Activated CD4-positive, alpha-beta T cell treated with anti-CD3 and anti-CD28 coated beads, Interleukin-2, amount 50 U/mL, for 4 hours (primary cell): ENCODE data around the gene CA11.
A peak's percentile ranks its signal among the peaks of the same experiment; 100 is the strongest.
"Not testable (repeated sequence)": the region's sequence is repeated elsewhere in the genome, so short reads cannot be mapped to it uniquely, and the experiment has no call there.

Experiments used
- DNase-seq, 2 experiments: peaks; one replicate each; pipeline ENCODE4 v3.0.0-alpha.2; 2020

CA11 gene

DNA sequence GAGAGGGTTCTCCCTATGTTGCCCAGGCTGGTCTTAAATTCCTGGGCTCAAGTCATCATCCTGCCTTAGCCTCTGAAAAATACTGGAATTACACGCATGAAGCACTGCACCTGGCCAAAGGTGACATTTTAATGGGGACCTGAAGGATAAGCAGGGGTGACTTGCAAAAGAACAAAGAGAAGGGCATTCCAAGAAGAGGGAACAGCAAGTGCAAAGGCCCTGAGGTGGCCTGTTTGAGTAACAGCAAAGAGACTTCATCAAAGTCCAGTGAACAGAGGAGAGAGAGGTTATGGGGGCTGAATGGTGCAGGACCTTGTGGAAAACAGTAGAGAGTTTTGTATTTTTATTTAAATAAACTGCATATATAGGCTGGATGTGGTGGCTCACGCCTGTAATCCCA is 4.1 kb downstream of the CA11 start:
- DNase-seq, result no peak

DNA sequence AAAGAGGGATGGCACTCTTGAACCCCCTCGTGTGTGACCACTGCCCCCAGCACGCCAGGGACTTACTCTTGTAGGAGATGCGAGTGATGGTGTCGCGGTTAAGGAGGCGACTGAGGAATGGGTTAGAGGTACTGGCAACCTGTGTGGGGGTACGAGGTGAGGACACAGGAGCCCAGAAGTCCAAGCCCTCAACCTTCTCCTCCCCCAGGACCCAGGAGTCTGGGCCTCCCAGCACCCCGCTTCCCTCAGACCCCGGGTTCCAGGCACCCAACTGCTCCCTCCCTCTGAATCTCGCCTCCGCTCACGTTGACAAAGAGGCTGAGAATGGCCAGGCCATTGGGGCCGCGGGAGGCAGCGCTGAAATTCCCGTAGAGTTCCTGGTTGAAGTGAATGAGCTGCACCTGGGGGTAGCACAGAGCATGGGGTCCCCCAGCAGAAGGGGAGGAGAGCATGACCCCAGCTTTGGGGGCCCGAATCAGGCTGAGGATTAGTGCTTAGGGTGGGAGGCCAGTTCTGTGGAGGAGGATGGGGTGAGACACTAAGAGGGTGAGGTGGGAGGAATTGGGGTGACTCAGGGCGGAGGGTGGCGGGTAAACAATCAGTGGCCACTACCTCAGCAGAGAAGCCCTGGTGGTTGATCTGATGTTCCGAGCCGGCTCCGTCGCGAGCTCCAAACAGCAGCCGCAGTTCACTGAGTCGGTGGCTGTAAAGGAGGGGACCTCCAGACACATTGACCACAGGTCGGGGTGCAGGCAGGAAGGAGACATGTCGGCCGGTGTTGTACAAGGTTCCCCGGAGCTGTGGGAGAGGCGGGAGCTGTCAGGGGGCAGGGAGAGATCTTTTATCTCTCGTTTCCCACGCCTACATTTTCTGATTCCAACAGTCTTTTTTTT is 6.3 kb downstream of the CA11 start:
- DNase-seq, result no peak

DNA sequence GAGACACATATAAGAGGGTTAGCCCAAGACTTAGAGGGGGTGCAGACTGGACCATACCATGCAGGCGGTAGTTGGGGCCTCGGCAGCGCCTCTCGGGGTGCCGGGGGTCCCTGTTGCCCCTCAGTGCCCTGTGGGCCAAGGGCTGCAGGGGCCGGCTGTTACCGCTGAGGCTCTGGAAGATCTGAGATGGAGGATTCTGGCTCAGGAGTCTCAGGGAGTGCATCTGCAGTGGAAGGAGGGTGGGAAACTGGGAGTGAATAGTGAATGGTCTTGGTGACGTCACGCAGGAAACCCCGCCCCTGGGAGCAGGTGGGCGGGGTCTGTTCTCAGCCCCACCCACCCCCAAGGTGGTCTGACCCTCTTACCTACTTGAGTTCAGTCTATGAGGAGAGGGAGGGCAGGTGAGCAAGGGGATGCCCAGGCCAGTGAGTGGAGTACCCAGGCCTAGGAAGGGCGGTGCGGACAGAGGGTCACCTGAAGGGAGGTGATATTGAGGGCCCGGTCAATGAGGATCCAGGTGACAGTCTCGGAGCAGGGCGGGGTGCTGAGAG is 7.1 kb downstream of the CA11 start:
- no peak for DNase-seq

DNA sequence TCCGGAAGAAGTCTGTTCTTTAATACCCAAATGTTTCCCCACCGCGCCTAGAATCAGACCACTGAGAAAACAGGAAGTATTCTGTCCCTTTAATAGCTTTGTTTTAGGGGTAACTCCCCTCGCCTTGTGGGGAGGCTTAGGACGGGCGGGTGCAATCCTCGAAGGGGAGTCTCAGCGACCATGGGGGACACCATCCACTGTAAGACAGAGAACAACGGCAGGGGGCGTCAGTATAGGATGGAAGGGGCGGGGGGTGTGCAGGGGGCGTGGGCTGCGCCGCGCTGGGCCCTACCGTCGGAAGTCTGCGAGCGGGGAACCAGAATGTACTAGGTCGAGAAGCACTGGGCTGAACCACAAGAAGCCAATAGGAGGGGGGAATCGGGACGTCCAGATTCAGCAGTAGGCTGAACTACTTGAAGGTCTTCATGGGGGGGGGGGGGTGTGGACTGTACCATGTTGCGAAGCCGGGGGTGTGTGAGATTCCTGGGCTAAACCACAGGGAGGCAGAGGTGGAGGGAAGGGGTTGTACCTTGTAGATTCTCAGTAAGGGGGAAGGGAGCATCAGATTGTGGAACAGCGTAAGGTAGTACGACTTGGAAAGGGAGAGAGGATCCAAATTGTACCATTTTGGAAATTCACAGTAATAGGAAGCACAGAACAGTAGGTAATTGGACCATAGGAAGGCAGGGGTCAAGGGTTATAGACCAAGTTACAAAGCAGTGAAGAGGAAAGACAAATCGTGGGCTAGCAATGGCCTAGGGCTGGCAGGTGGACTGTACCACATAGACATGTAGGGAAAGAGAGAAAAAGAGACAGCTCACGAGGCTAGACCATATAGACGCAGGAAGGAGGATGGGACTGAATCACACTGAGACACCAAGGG is 7.8 kb downstream of the CA11 start:
- peak; percentile 75 to 81 for DNase-seq

DNA sequence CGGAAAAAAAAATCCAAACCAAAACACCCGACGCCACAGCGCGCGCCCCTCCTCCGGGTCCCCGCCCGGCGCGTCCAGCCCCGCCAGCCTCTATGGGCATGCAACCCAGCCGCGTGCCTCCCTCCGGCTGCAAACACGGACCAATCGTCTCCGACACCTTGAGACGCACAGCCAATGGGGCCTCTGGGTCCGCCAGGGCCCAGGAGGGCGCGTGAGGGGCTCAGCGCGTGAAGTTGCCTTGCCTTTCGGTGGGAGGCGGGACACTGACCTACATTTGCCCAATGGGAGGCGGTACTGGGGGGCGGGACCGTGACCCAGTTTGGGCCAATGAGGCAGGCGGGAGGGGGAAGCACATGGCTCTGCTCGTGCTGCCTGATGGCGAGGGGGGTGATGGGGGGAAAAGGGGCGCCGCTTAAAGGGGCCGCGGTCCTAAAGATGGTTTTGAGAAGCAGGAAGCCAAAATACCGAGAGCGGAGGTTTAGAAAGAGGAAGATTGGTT is 8.5 kb downstream of the CA11 start:
- peak; percentile 100 for DNase-seq

DNA sequence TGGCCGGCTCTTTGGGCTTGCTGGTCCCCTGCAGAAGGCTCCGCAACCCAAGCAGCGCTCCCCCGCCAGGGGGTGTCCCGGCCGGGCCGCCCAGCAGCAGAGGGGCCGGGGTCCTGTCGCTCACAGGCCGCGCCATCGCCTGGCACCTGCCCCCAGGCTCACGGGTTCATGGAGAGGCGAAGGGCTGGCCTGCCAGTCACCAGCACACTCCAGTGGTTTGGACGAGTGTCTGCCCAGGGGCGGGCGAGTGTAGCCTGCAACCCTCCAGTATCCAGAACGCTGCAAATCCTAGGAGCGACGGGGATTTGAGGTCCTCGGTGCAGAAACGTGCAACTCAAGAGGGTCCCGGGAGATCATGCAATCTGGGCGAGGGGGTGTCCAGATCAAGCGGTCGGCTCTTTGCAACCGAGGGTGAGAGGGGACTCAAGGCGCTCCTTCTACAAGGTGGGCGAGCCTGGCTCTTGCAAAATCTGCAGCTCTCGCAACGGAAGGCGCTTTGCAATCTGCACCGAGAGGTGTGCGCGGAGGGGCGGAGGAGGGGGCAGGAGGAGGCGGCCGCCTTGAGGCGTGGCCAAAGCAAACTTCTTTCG is 9.0 kb downstream of the CA11 start, which contains the start of gene DBP:
TSS of gene DBP (minus strand) at position 521 of the 590 bp plus-strand sequence. CDS start at position 136, 385 bp downstream.
- no peak for DNase-seq

DNA sequence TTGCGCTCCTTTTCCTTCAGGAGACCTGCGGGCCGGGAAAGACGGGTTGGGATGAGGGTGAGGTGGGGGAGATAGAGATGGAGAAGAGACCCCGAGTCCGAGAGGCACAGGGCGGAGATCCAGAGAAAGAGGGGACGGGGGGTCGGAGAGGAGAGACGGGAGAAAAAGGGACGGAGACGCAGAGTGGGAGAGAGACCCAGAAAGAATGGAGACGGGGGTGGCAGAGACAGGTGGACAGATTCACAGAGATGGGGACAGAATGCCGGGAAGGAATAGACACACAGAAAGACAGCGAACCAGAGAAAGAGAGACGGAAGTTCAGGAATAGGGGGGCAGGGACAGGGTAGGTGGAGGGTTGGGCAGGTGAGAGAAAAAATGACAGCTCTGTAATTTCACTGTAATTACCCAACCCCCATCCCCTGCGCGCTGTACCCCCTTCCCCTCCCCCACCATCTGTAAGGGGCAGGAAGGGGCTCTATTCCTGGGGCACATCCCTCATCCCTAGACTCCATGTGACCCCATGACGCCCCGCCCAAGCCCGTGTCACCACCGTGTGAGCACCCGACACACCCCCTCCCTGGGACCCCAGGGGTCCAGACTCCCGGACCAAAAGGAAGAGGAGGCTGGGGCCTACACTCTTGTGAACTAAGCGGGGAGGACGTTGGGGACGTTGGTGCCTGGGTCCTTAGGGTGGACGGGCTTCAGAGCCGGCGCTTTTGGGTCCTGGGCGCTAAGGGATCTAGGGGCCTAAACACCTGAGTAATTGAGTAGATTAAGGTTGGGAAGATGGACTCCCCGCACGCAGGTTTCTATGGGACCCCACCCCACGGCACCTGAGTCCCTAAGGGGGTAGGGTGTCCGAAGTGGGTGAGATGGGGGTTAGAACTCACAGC is 9.8 kb downstream of the CA11 start:
- no peak for DNase-seq

DNA sequence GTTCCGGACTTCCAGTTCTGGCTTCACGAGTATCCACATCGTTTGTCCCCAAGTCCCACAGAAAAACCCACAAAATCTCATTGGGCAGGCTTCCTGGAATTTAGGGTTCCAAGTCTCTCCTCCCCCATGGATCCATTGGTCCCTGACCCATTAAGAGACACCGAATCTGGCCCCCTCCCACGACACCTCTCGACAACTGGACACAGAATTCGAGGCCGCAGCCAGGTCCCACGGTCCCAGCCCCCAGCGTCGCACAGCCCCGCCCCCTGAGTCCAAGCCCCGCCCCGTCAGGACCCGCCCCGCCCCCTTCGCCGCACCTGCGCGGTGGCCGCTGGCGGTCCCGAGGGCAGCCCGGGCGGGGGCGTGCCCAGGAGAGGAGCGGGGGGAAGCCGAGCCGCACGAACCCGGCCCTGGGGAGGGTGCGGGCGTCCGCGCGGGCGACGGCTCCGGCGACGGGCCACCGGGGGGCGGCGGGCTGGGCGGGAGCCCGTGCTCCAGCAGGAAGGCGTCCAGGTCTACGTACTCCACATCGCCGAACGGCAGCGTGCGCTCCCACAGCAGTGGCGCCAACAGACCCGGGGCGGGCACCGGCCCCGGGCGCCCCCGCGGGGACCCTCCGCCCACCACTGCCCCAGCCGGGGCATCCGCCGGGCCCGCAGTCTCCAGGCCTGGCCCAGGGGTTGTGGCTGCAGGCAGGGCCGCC is 10.6 kb downstream of the CA11 start:
- DNase-seq, result peak; percentile 57 to 66

DNA sequence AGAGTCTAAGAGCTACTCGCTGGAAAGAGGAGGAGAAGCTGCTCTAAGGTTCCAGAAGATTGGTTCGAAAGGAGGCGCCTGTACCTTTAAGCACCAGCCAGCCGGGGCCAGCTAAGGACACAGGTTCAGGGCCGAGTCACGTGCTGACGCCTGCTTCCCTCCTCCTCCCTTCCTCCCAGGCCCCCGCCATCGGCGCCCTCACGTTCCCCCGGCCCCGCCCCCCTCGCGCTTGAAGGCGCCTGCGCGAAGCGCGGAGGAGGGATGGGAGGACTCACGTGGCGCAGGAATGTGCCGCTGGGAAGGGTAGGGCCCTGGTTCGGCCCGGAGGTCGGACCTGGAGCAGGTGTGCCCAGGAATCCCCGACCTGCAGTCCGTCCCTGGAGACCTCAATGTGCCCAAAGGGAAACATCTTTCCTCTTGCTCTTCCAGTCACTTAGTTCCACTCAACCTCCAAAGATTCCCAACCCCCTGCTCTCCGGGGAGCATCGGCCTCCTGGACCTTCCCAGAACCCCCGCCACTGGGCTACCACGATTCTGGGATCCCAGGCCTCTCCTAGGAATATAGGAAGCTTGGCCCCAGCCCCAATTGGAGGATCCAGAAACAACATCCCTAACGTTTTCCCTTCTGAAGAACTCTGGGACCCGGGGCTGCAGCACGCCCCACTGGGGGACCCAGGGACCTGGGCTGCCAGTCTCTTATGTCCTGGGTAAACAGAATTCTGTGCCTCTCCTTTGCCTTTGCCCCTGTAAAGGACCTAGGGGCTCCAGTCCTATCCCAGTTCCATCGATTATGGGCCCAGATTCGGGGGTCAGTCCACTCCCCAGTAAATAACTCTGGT is 11.3 kb downstream of the CA11 start:
- DNase-seq, result peak; percentile 86 to 89

DNA sequence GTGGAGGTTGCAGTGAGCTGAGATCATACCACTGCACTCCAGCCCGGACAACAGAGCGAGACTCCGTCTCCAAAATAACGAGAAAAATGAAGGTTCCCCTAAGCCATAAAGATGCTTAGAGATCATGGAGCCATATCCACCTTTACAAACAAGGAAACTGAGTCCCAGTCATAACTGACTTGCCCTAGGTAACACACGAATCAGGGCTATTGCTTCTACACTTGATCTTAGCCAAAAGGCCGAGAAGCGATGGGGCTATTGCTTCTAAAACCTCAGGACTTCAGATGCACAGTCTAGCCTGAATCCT is 12.0 kb downstream of the CA11 start:
- no peak for DNase-seq

DNA sequence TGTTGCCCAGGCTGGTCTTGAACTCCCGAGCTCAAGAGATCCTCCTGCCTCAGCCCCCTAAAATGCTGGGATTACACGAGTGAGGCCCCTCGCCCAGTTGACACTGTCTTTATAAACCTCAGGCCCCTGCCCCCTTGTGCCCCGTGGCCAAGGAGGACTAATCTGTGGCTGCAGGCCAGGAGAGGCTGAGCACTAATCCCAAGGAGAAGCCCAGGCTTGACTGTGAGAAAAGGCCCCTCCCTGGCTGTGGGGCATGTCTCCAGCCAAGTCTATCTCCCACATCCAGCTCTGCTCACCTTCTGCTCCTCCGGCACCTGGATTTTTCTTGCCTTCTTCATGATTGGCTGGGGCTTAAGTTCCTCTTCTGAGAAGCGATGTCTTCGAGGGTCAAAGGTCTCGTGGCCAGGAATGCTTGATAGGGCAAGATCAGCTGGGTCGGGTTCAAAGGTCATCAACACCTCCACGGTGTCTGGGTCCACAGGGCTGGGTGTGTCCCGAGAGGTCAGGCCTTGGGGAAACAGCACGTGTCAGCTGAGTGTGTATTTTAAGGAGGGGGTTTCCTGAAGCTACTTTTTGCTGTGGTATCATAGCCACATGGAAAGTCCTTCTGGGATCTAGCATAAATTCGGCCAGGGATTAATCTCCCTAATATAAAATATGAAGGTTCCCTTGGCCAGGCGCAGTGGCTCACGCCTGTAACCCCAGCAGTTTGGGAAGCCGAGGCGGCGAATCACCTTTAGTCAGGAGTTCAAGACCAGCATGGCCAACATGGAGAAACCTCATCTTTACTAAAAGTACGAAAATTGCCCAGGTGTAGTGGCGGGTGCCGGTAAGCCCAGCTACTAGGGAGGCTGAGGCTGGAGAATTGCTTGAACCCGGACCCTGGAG is 12.6 kb downstream of the CA11 start:
- DNase-seq, result no peak

DNA sequence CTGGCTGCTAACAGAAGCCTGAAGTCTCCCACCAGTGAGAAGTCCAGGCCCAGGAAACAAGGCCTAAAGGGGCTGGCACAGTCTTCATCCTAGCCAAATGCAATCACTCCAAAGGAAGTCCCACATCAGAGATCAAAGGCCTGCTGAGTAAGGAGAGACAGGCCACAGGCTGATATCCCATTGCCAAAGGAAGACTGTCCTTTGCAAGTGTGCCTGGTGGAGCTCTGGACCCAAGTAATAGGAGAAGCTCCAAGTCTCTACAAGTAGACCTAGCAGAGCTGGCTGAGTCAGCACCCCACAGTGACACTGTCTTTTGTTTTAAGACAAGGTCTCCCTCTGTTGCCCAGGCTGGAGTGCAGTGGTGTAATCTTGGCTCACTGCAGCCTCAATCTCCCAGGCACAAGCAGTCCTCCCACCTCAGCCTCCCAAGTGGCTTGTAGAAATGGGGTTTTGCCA is 13.3 kb downstream of the CA11 start:
- DNase-seq, result no peak

DNA sequence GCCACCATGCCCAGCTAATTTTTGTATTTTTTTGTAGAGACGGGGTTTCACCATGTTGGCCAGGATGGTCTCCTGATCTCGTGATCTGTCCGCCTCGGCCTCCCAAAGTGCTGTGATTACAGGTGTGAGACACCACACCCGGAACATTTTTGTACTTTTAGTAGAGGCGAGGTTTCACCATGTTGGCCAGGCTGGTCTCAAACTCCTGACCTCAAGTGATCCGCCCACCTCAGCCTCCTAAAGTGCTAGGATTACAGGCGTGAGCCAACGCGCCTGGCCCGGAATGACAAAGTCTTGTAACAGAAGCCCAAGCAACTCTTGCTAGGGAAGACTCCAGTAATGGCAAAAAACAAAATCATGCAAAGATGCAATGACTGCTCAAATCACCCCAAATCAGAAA is 13.7 kb downstream of the CA11 start:
- not testable (repeated sequence) for DNase-seq

DNA sequence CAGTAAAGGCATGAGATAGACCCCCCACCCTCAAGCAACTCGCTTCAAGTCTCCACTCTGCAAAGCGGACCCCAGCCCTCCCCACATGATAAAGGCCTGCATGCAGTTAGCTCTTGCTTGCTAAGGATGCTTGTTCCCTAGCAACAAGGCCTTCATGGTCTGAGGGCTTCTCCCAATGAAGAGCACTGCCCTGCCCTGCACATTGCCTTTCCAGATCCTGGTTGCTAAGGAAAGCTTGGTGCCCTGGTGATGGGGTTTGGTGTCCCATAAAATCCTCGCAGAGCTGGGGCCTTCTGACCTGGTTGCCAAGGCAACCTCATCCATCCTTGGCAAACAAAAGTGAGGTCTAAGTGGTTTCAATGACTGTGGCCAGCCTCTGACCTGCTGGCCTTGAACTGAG is 14.8 kb downstream of the CA11 start:
- DNase-seq, result no peak

DNA sequence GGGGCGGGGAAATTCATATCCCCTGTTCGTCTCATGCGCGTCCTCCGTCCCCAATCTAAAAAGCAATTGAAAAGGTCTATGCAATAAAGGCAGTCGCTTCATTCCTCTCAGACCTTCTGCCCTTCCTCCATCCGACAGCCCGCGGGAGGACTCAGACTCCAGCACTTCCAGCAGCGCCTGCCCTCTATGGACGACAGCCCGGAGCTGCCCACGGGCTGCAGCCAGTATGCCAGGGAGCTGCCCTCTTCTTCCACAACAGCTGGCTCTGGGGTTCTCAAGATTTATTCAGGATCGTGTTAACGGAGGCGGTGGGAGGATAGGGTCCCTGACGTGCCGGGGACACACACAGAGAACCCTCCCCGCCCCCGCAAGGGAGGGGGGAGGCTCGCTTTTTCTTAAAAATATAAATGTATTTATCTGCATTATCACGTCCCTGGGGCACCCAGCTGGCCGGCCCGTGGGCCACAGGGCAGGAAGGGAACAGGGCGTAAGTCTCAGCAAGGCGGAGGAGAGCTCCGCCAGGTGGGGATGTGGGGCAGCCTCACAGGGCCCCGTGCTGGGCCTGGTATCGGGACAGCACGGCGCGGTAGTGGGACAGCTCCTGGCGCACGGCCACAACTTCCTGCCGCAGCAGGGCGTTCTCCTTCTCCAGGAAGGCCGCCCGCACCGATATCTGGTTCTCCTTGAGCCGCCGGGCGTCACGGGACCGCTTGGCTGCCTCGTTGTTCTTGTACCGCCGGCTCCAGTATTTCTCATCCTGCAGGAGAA is 15.5 kb downstream of the CA11 start:
- no peak for DNase-seq

DNA sequence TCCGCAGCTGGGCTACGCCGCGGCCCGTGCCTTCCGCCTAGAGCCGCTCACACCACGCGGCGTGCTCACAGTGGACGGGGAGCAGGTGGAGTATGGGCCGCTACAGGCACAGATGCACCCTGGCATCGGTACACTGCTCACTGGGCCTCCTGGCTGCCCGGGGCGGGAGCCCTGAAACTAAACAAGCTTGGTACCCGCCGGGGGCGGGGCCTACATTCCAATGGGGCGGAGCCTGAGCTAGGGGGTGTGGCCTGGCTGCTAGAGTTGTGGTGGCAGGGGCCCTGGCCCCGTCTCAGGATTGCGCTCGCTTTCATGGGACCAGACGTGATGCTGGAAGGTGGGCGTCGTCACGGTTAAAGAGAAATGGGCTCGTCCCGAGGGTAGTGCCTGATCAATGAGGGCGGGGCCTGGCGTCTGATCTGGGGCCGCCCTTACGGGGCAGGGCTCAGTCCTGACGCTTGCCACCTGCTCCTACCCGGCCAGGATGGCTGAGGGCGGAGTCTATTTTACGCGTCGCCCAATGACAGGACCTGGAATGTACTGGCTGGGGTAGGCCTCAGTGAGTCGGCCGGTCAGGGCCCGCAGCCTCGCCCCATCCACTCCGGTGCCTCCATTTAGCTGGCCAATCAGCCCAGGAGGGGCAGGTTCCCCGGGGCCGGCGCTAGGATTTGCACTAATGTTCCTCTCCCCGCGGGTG is 16.2 kb downstream of the CA11 start:
- DNase-seq, result no peak

DNA sequence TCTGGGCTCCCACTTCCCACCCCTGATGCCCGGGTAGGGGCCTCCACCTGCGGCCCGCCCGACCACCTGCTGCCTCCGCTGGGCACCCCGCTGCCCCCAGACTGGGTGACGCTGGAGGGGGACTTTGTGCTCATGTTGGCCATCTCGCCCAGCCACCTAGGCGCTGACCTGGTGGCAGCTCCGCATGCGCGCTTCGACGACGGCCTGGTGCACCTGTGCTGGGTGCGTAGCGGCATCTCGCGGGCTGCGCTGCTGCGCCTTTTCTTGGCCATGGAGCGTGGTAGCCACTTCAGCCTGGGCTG is 16.7 kb downstream of the CA11 start:
- DNase-seq, result no peak
